K562 (cell line): ENCODE measurements around the gene ZMYND8. TPM values are rescaled to one million over a fixed set of nuclear protein-coding genes. Genes with fewer than 3 reads are reported as not detected.
A peak's percentile ranks its signal among the peaks of the same experiment; 100 is the strongest.

Source experiments
- E2F6 ChIP-seq, 2 experiments: IDR thresholded peaks; 2 replicates each; pipeline ENCODE4 v1.6.1; 2011; ENCODE audit warnings: borderline replicate concordance in 1 of 2, control low read depth in 1 of 2, low read depth in 1 of 2, low read length in 1 of 2, mild to moderate bottlenecking in 1 of 2, mixed read lengths in 1 of 2, moderate library complexity in 1 of 2; ENCODE audit not compliant: insufficient read depth in 1 of 2, insufficient read length in 1 of 2, poor library complexity in 1 of 2, severe bottlenecking in 1 of 2; ENCODE audit errors: extremely low read depth in 1 of 2
- EP300 ChIP-seq: IDR thresholded peaks from 2 replicates; pipeline ENCODE4 v1.6.1; 2012; ENCODE audit warnings: low read length, improper control_type of control experiment
- JUNB ChIP-seq: fragments of 450-650 bp; formaldehyde crosslinking; conservative IDR thresholded peaks from 2 replicates; pipeline ENCODE4 v1.4.0; 2020; ENCODE audit warnings: mild to moderate bottlenecking
- MCM7 ChIP-seq, 2 experiments: fragments of 450-650 bp; IDR thresholded peaks; 2 replicates each; pipeline ENCODE4 v1.6.1; 2016 to 2018
- PCBP2 ChIP-seq: fragments of 200-400 bp; formaldehyde crosslinking; IDR thresholded peaks from 2 replicates; pipeline ENCODE4 v1.6.1; 2018; ENCODE audit warnings: low read length, low read depth, mild to moderate bottlenecking, moderate library complexity; ENCODE audit not compliant: poor library complexity, severe bottlenecking
- PTBP1 ChIP-seq: fragments of 200-400 bp; formaldehyde crosslinking; IDR thresholded peaks from 2 replicates; pipeline ENCODE4 v1.6.1; 2017; ENCODE audit warnings: low read depth, low read length
- PURB ChIP-seq: sonication (generic); formaldehyde crosslinking; IDR thresholded peaks from 2 replicates; pipeline ENCODE4 v1.9.0; 2021; ENCODE audit warnings: low read depth, mild to moderate bottlenecking, missing genetic modification reagents
- SP2 ChIP-seq: IDR thresholded peaks from 2 replicates; pipeline ENCODE4 v1.6.1; 2011; ENCODE audit warnings: mild to moderate bottlenecking, low read depth, low read length, moderate library complexity; ENCODE audit not compliant: poor library complexity, severe bottlenecking; ENCODE audit errors: extremely low read depth
- THRB ChIP-seq: fragments of 450-650 bp; formaldehyde crosslinking; conservative IDR thresholded peaks from 2 replicates; pipeline ENCODE4 v1.4.0; 2022; ENCODE audit warnings: mild to moderate bottlenecking, missing genetic modification characterization
- ZBTB1 ChIP-seq: sonication (generic); formaldehyde crosslinking; IDR thresholded peaks from 2 replicates; pipeline ENCODE4 v1.8.1; 2023; ENCODE audit warnings: missing genetic modification reagents, low read depth, mild to moderate bottlenecking, borderline replicate concordance
- ZNF184 ChIP-seq: sonication (generic); formaldehyde crosslinking; IDR thresholded peaks from 2 replicates; pipeline ENCODE4 v1.5.0; 2020; ENCODE audit warnings: missing genetic modification reagents
- ZNF212 ChIP-seq: fragments of 450-650 bp; formaldehyde crosslinking; IDR thresholded peaks from 2 replicates; pipeline ENCODE4 v1.4.0; 2020; ENCODE audit warnings: mild to moderate bottlenecking
- ZNF280A ChIP-seq: fragments of 450-650 bp; IDR thresholded peaks from 2 replicates; pipeline ENCODE4 v1.6.1; 2018; ENCODE audit warnings: mild to moderate bottlenecking, low read depth; ENCODE audit not compliant: partially characterized antibody
- ZNF76 ChIP-seq: fragments of 250-450 bp; sonication (Bioruptor Pico); IDR thresholded peaks from 2 replicates; pipeline ENCODE4 v1.4.0; 2020; ENCODE audit warnings: mild to moderate bottlenecking, moderate library complexity, borderline replicate concordance
- polyA plus RNA-seq, 8 experiments: library from polyadenylated mRNA; depleted of rRNA in 4 of 8; stranded (reverse) in 5 of 8; unstranded in 3 of 8; fragments of >200 nt; fragmentation: Nextera tagmentation in 2 of 8; fragmentation: Illumina TruSeq in 1 of 8; extraction: Ambion mirVana in 2 of 8; extraction: Trizol in 1 of 8; gene quantifications; 2 replicates each; pipeline versions ENCODE4 v1.2.1 to v1.2.3, GENCODE V29; 2011 to 2014; ENCODE audit warnings: inconsistent platforms in 1 of 8, missing spikeins in 1 of 8
- total RNA-seq, 7 experiments: library from RNA; depleted of rRNA in 6 of 7; stranded (reverse); fragments of >200 nt in 6 of 7; fragmentation: Illumina TruSeq in 2 of 7; extraction: Trizol in 2 of 7; gene quantifications; 2 replicates each; pipeline versions ENCODE4 v1.2.1 to v1.2.3, GENCODE V29; 2011 to 2021; ENCODE audit warnings: low replicate concordance in 1 of 7
- TF ChIP-seq, protein P1 (sequence below): fragments of 250-450 bp; sonication (Bioruptor Pico); IDR thresholded peaks from 2 replicates; pipeline ENCODE4 v1.9.0; 2021; ENCODE audit warnings: mild to moderate bottlenecking
- TF ChIP-seq, protein P2 (sequence below): fragments of 450-650 bp; IDR thresholded peaks from 2 replicates; pipeline ENCODE4 v1.6.1; 2016

Gene ZMYND8
- total and polyA plus RNA-seq, 9 of the 15 experiments (the other 6 are each of a cell fraction or from before 2014, with no cell fraction given) = 31.8 to 148 (median 71.9) TPM

GRCh38 chr20:47334022-47334551, 22.4 kb downstream of the ZMYND8 start (continued):
- TF ChIP-seq, protein P1, sequence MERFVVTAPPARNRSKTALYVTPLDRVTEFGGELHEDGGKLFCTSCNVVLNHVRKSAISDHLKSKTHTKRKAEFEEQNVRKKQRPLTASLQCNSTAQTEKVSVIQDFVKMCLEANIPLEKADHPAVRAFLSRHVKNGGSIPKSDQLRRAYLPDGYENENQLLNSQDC = no peak
- TF ChIP-seq ZBTB1 (no peak), ZNF184 (CRISPR knock-in tag) (no peak), EP300 (no peak), ZNF76 (CRISPR knock-in tag) (no peak), PURB (CRISPR knock-in tag) (no peak), THRB (CRISPR knock-in tag) (no peak), ZNF280A (no peak), PTBP1 (no peak), MCM7 (IDR thresholded peaks at IDR 0.05) (no peak), ZNF212 (CRISPR knock-in tag) (no peak), SP2 (no peak), JUNB (CRISPR knock-in tag) (no peak), PCBP2 (no peak), E2F6 (IDR thresholded peaks at IDR 0.05; ENCODE audit: borderline replicate concordance in 1 of 2, extremely low read depth in 1 of 2, insufficient read depth in 1 of 2, insufficient read length in 1 of 2, low read depth in 1 of 2, low read length in 1 of 2, poor library complexity in 1 of 2, severe bottlenecking in 1 of 2) (no peak)
- TF ChIP-seq, protein P2, sequence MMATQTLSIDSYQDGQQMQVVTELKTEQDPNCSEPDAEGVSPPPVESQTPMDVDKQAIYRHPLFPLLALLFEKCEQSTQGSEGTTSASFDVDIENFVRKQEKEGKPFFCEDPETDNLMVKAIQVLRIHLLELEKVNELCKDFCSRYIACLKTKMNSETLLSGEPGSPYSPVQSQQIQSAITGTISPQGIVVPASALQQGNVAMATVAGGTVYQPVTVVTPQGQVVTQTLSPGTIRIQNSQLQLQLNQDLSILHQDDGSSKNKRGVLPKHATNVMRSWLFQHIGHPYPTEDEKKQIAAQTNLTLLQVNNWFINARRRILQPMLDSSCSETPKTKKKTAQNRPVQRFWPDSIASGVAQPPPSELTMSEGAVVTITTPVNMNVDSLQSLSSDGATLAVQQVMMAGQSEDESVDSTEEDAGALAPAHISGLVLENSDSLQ = peak; percentile 29; the same call in 1 of the 2 replicates
